GM12878 (cell line): Measurements from ENCODE around the gene FLVCR2. TPM values are rescaled to one million over a fixed set of nuclear protein-coding genes. Genes with fewer than 3 reads are reported as not detected.

Source experiments
- CBX5 ChIP-seq: sonication (generic); IDR thresholded peaks from 2 replicates; pipeline ENCODE4 v1.6.1; 2016; ENCODE audit warnings: low read depth, moderate library complexity, mild to moderate bottlenecking, inconsistent platforms
- CTCF ChIP-seq, 3 experiments: IDR thresholded peaks in 2 of 3; conservative IDR thresholded peaks in 1 of 3; 2 replicates each; pipeline ENCODE4 v1.5.1; 2011; ENCODE audit warnings: low read depth in 3 of 3, low read length in 3 of 3, mild to moderate bottlenecking in 3 of 3, control low read depth in 2 of 3, moderate library complexity in 2 of 3, inconsistent platforms in 1 of 3, mixed read lengths in 1 of 3; ENCODE audit not compliant: control insufficient read depth in 2 of 3, insufficient read depth in 1 of 3; ENCODE audit errors: extremely low read depth in 1 of 3
- CUX1 ChIP-seq: IDR thresholded peaks from 2 replicates; pipeline ENCODE4 v1.6.1; 2012; ENCODE audit warnings: improper control_type of control experiment, low read depth, low read length; ENCODE audit not compliant: insufficient replicate concordance
- KLF5 ChIP-seq: fragments of 450-650 bp; IDR thresholded peaks from 2 replicates; pipeline ENCODE4 v1.6.1; 2014; ENCODE audit warnings: mild to moderate bottlenecking; ENCODE audit not compliant: partially characterized antibody
- MAX ChIP-seq: IDR thresholded peaks from 2 replicates; pipeline ENCODE4 v1.6.1; 2012; ENCODE audit warnings: low read depth, low read length, improper control_type of control experiment
- NR2C2 ChIP-seq: IDR thresholded peaks from 2 replicates; pipeline ENCODE4 v1.6.1; 2011; ENCODE audit warnings: borderline replicate concordance, low read depth; ENCODE audit not compliant: control insufficient read depth, insufficient read length
- SMC3 ChIP-seq: IDR thresholded peaks from 2 replicates; pipeline ENCODE4 v1.6.1; 2011; ENCODE audit warnings: low read length, improper control_type of control experiment, borderline replicate concordance
- SUZ12 ChIP-seq: fragments of 200-600 bp; sonication (generic); IDR thresholded peaks from one replicate; pipeline ENCODE4 v1.6.1; 2018; ENCODE audit warnings: antibody characterized with exemption, mild to moderate bottlenecking; ENCODE audit not compliant: unreplicated experiment
- ZNF592 ChIP-seq: fragments of 450-650 bp; IDR thresholded peaks from 2 replicates; pipeline ENCODE4 v1.6.1; 2017; ENCODE audit warnings: mild to moderate bottlenecking, moderate library complexity
- polyA plus RNA-seq, 11 experiments: library from polyadenylated mRNA; depleted of rRNA in 4 of 11; unstranded in 6 of 11; stranded (reverse) in 5 of 11; fragments of >200 nt; fragmentation: Nextera tagmentation in 4 of 11; fragmentation: Illumina TruSeq in 1 of 11; extraction: Ambion mirVana in 4 of 11; extraction: Trizol in 1 of 11; gene quantifications; 1 replicate in 1 of 11; 2 replicates in 10 of 11; pipeline versions ENCODE4 v1.2.1 to v1.2.3, GENCODE V29; 2011 to 2016; ENCODE audit warnings: inconsistent platforms in 2 of 11, missing spikeins in 2 of 11, low read depth in 1 of 11
- total RNA-seq, 4 experiments: library from RNA; depleted of rRNA in 3 of 4; stranded (reverse); fragments of >200 nt in 3 of 4; fragmentation: Illumina TruSeq in 1 of 4; extraction: Trizol in 1 of 4; gene quantifications; 2 replicates each; pipeline versions ENCODE4 v1.2.1 to v1.2.3, GENCODE V29; 2013 to 2021
- TF ChIP-seq, protein P1 (sequence below): IDR thresholded peaks from 2 replicates; pipeline ENCODE4 v1.6.1; 2012; ENCODE audit warnings: mild to moderate bottlenecking, low read depth, low read length
- TF ChIP-seq, protein P2 (sequence below): IDR thresholded peaks from 2 replicates; pipeline ENCODE4 v1.6.1; 2011; ENCODE audit warnings: borderline replicate concordance, low read depth, mild to moderate bottlenecking, moderate library complexity, mixed read lengths, low read length; ENCODE audit not compliant: insufficient read depth; ENCODE audit errors: extremely low read length

FLVCR2 gene
- total and polyA plus RNA-seq, 10 of the 15 experiments (the other 5 are each of a cell fraction or from before 2014, with no cell fraction given) = 0.24 to 3.7 (median 1.6) TPM

GRCh38 chr14:75673345-75674035, 95.1 kb downstream of the FLVCR2 start (continued):
- TF ChIP-seq CUX1 (no peak), CTCF (IDR thresholded peaks at IDR 0.05 in 2 of 3, conservative IDR thresholded peaks at IDR 0.05 in 1 of 3; ENCODE audit: control insufficient read depth in 2 of 3, extremely low read depth in 1 of 3, insufficient read depth in 1 of 3, low read depth in 3 of 3, low read length in 3 of 3) (no peak), KLF5 (no peak), SUZ12 (no peak), SMC3 (no peak), CBX5 (no peak), MAX (no peak), ZNF592 (no peak), NR2C2 (no peak)
- TF ChIP-seq, protein P1, sequence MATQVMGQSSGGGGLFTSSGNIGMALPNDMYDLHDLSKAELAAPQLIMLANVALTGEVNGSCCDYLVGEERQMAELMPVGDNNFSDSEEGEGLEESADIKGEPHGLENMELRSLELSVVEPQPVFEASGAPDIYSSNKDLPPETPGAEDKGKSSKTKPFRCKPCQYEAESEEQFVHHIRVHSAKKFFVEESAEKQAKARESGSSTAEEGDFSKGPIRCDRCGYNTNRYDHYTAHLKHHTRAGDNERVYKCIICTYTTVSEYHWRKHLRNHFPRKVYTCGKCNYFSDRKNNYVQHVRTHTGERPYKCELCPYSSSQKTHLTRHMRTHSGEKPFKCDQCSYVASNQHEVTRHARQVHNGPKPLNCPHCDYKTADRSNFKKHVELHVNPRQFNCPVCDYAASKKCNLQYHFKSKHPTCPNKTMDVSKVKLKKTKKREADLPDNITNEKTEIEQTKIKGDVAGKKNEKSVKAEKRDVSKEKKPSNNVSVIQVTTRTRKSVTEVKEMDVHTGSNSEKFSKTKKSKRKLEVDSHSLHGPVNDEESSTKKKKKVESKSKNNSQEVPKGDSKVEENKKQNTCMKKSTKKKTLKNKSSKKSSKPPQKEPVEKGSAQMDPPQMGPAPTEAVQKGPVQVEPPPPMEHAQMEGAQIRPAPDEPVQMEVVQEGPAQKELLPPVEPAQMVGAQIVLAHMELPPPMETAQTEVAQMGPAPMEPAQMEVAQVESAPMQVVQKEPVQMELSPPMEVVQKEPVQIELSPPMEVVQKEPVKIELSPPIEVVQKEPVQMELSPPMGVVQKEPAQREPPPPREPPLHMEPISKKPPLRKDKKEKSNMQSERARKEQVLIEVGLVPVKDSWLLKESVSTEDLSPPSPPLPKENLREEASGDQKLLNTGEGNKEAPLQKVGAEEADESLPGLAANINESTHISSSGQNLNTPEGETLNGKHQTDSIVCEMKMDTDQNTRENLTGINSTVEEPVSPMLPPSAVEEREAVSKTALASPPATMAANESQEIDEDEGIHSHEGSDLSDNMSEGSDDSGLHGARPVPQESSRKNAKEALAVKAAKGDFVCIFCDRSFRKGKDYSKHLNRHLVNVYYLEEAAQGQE = no peak
- TF ChIP-seq, protein P2, sequence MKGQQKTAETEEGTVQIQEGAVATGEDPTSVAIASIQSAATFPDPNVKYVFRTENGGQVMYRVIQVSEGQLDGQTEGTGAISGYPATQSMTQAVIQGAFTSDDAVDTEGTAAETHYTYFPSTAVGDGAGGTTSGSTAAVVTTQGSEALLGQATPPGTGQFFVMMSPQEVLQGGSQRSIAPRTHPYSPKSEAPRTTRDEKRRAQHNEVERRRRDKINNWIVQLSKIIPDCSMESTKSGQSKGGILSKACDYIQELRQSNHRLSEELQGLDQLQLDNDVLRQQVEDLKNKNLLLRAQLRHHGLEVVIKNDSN = no peak
